Stomach (tissue), 19 donors: ENCODE results near the gene ZNF582. TPM values are rescaled to one million over a fixed set of nuclear protein-coding genes. Genes with fewer than 3 reads are reported as not detected.

ENCODE experiments used
- DNase-seq, 2 donors: peaks; one replicate each; pipeline versions ENCODE4 v3.0.0 to v3.0.0-alpha.2; 2013 to 2019
- H3K27ac ChIP-seq, 5 donors: fragments of 200-600 bp in 4 of 5; sonication (generic) in 4 of 5; one replicate each; pipeline ENCODE4 v1.5.1; 2013 to 2019; ENCODE audit warnings: mild to moderate bottlenecking in 1 of 5, moderate library complexity in 1 of 5
- H3K27me3 ChIP-seq, 3 donors: fragments of 200-600 bp; sonication (generic); one replicate each; pipeline ENCODE4 v1.5.1; 2017 to 2019; ENCODE audit warnings: mixed run types in 1 of 3
- H3K36me3 ChIP-seq, 4 donors: fragments of 200-600 bp; sonication (generic); 1 replicate in 3 of 4; 2 replicates in 1 of 4; pipeline ENCODE4 v1.5.1; 2016 to 2019
- H3K4me1 ChIP-seq, 4 donors: fragments of 200-600 bp; sonication (generic); one replicate each; pipeline ENCODE4 v1.5.1; 2016 to 2019
- H3K4me3 ChIP-seq, 4 donors: fragments of 200-600 bp; sonication (generic) in 3 of 4; one replicate each; pipeline ENCODE4 v1.5.1; 2016 to 2019; ENCODE audit warnings: mild to moderate bottlenecking in 1 of 4
- H3K9me3 ChIP-seq, 4 donors: fragments of 200-600 bp; sonication (generic); one replicate each; pipeline ENCODE4 v1.5.1; 2016 to 2019
- EP300 ChIP-seq: sonication (generic); formaldehyde crosslinking; IDR thresholded peaks from one replicate; pipeline ENCODE4 v1.6.1; 2017; ENCODE audit warnings: antibody characterized with exemption
- POLR2A ChIP-seq, 4 donors: fragments of 450-650 bp; IDR thresholded peaks; one replicate each; pipeline ENCODE4 v1.6.1; 2016; ENCODE audit warnings: antibody characterized with exemption in 4 of 4, control low read depth in 2 of 4, mild to moderate bottlenecking in 1 of 4, moderate library complexity in 1 of 4
- POLR2AphosphoS5 ChIP-seq, 3 donors: sonication (generic); formaldehyde crosslinking; IDR thresholded peaks; one replicate each; pipeline ENCODE4 v1.6.1; 2016; ENCODE audit warnings: antibody characterized with exemption in 3 of 3
- WGBS, 5 donors: extraction: QIAGEN DNeasy Blood & Tissue Kit in 3 of 5; methylation state at CpG; one replicate each; pipeline versions ENCODE4 v1.1.5 to v1.1.7; 2013 to 2018; 5-methylcytosine and 5-hydroxymethylcytosine counted together
- intact Hi-C: fragments of 100-400 bp; cut with DNase I; formaldehyde crosslinking; loops from one replicate; pipeline ENCODE4 v1.15.1; 2023; ENCODE audit warnings: low total_unique reads
- long read RNA-seq, 10 donors: transcript quantifications; one replicate each; lab custom pipeline, GENCODE V29; 2026
- polyA plus RNA-seq, 3 donors: library from polyadenylated mRNA; stranded (reverse); fragments of 200-250 nt; gene quantifications; one replicate each; pipeline ENCODE4 v1.2.3, GENCODE V29; 2013
- total RNA-seq, 5 donors: library from RNA; depleted of rRNA; stranded (reverse); fragments of >200 nt; gene quantifications; one replicate each; pipeline versions ENCODE4 v1.1.0 to v1.2.3, GENCODE V29; 2014 to 2016
- TF ChIP-seq, protein P1 (sequence below), 7 experiments: fragments of 450-650 bp in 4 of 7; fragments of 200-600 bp in 3 of 7; sonication (generic) in 3 of 7; IDR thresholded peaks; one replicate each; pipeline ENCODE4 v1.5.1; 2016 to 2019; ENCODE audit warnings: antibody characterized with exemption in 7 of 7, control low read depth in 2 of 7, mild to moderate bottlenecking in 1 of 7
- donor health status: healthy with polysubstance abuse.
- donor health status: Bipolar disorder and iron deficiency.
- donor health status: healthy.

The ZNF582 gene
- total RNA-seq (1 to 10 TPM in 2 of 5 donors, not detected in 3; 1.2 to 4.2 TPM), polyA plus RNA-seq (1 to 10 TPM; 2.3 to 2.6 (median 2.5) TPM)
- long read RNA-seq, donor 1, partial matches to known transcripts, result 0 of 5 reads
- long read RNA-seq, donor 1, other reads (novel, unspliced or antisense), result 5 of 5 reads
- long read RNA-seq, donor 2, partial matches to known transcripts, result 0 of 1 reads
- long read RNA-seq, donor 2, other reads (novel, unspliced or antisense), result 0 of 1 reads
- long read RNA-seq, donor 3, result 0 reads
- long read RNA-seq, donor 4, result 0 reads
- long read RNA-seq, donor 5, result 0 reads
- long read RNA-seq, donor 6, partial matches to known transcripts, result 0 of 4 reads
- long read RNA-seq, donor 6, other reads (novel, unspliced or antisense), result 0 of 4 reads
- long read RNA-seq, donor 7, partial matches to known transcripts, result 0 of 5 reads
- long read RNA-seq, donor 7, other reads (novel, unspliced or antisense), result 0 of 5 reads
- long read RNA-seq, donor 8, result 0 reads
- long read RNA-seq, donor 9, result 0 reads
- long read RNA-seq, donor 10, result 0 reads

DNA sequence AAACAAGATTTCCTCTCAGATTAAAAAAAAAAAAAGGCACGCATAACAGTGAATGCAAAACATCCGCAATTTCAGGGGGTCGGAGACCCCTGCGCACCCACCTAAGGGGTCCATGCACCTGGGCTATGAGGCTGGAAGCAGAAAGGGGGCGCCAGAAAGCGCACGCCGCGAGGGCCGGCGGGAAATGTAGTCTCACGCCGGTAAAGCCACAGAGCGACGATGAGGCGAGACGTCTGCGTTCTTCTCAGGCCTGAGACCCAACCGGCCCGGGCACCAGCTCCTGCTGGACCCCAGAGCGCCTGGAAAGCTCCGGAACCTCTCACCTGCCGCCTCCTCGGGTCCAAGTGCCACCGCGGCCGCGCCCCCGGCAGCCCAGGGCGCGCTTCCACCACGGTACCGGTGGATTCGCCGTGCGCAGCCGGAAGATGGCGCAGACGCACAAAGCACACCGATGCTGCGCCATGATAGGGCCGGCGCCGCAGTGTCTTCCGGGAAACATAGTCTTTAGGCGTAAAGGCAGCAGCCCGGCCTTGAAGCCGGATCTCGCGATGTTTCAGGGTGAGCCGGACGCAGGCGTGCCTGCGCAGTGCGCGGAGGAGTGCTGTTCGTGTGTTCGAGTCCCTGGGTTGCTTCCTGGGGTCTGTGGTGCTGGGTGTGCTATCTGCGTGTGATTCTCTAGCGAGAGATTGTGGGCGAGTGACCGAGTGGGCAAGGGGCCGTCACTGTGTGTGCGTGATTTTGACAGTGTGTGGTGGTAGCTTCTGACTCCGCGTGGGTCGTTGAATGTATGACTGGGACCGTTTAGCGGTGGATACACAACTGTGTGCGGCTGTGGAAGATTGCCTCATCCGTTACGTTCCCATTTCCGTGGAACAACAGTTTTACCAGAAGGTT lies at the start of gene ZNF582:
TSS of gene ZNF582 (minus strand) at position 416 of the 894 bp plus-strand sequence. CDS start 1,782 bp downstream, outside the sequence.
- H3K27me3 ChIP-seq, result no peaks in the 10 kb centered on the region
- TF ChIP-seq POLR2AphosphoS5 (IDR thresholded peaks at IDR 0.05) (peak; percentile 55 to 84 (median 63)), POLR2A (IDR thresholded peaks at IDR 0.05) (no peak), EP300 (no peak)
- TF ChIP-seq, protein P1, sequence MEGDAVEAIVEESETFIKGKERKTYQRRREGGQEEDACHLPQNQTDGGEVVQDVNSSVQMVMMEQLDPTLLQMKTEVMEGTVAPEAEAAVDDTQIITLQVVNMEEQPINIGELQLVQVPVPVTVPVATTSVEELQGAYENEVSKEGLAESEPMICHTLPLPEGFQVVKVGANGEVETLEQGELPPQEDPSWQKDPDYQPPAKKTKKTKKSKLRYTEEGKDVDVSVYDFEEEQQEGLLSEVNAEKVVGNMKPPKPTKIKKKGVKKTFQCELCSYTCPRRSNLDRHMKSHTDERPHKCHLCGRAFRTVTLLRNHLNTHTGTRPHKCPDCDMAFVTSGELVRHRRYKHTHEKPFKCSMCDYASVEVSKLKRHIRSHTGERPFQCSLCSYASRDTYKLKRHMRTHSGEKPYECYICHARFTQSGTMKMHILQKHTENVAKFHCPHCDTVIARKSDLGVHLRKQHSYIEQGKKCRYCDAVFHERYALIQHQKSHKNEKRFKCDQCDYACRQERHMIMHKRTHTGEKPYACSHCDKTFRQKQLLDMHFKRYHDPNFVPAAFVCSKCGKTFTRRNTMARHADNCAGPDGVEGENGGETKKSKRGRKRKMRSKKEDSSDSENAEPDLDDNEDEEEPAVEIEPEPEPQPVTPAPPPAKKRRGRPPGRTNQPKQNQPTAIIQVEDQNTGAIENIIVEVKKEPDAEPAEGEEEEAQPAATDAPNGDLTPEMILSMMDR (IDR thresholded peaks at IDR 0.05), result peak in 5 of 7 experiments; percentile 16 to 66 (median 58)
- peaks cover 0 to 44% (median 35%) of the 10 kb centered on the region in 4 donors for H3K36me3 ChIP-seq
- H3K4me3 ChIP-seq, result peak within 1 kb of the TSS; percentile 56 to 71 (median 68)
- H3K4me1 ChIP-seq, result peaks cover 0 to 17% (median 4%) of the 10 kb centered on the region in 4 donors
- H3K9me3 ChIP-seq, result peaks cover 4 to 81% (median 36%) of the 10 kb centered on the region in 4 donors
- DNase-seq, result peak; percentile 89 to 99
- WGBS, 5 donors, result 1 to 3% (median 2%) methylated on average over 40 to 73 of the region's 73 CpGs
- peak within 1 kb of the TSS; percentile 88 to 96 (median 92) for H3K27ac ChIP-seq
- intact Hi-C loops, result no loop called here

GRCh38 chr19:56441206-56441792 lies 48.0 kb upstream of the ZNF582 start:
- no peak for DNase-seq
- H3K9me3 ChIP-seq, result peaks cover 66 to 87% (median 84%) of the 10 kb centered on the region in 4 donors
- intact Hi-C loops, result no loop called here
- H3K4me1 ChIP-seq, result no peaks in the 10 kb centered on the region
- 92 to 95% (median 94%) methylated on average over 8 of the region's 8 CpGs for WGBS, 5 donors
- TF ChIP-seq, protein P1 (IDR thresholded peaks at IDR 0.05), result no peak
- TF ChIP-seq POLR2AphosphoS5 (IDR thresholded peaks at IDR 0.05) (no peak), POLR2A (IDR thresholded peaks at IDR 0.05) (no peak), EP300 (no peak)
- no peaks in the 10 kb centered on the region for H3K27me3 ChIP-seq
- H3K27ac ChIP-seq, result no peak overlapping the region
- H3K36me3 ChIP-seq, result peaks cover 8 to 32% (median 18%) of the 10 kb centered on the region in 4 donors
- no peak overlapping the region for H3K4me3 ChIP-seq

- H3K9me3 ChIP-seq, result peaks cover 65 to 100% (median 100%) of the 10 kb centered on the region in 4 donors
- intact Hi-C loops, result no loop called here
Observed at GRCh38 chr19:56423985-56424353, 30.6 kb upstream of the ZNF582 start.

More at GRCh38 chr19:56423985-56424353, 30.6 kb upstream of the ZNF582 start:
- TF ChIP-seq EP300 (no peak), POLR2A (IDR thresholded peaks at IDR 0.05) (no peak), POLR2AphosphoS5 (IDR thresholded peaks at IDR 0.05) (no peak)
- TF ChIP-seq, protein P1 (IDR thresholded peaks at IDR 0.05), result no peak
- Histone ChIP-seq H3K4me1 (no peaks in the 10 kb centered on the region), H3K27me3 (no peaks in the 10 kb centered on the region), H3K27ac (no peak overlapping the region), H3K4me3 (no peak overlapping the region), H3K36me3 (peaks cover 6 to 54% (median 49%) of the 10 kb centered on the region in 4 donors)
- DNase-seq, result no peak
- 84 to 100% (median 95%) methylated on average over 1 of the region's 1 CpG for WGBS, 5 donors
